Trophoblast cell (in vitro differentiated cells and primary cell): ENCODE measurements around the gene ADD1.

ENCODE experiments used
- DNase-seq, 2 donors: peaks; one replicate each; pipeline ENCODE4 v3.0.0-alpha.2; 2016
- H2AFZ ChIP-seq: 2 replicates; pipeline ENCODE4 v1.6.1; 2013; ENCODE audit warnings: low read length, moderate library complexity, mild to moderate bottlenecking; ENCODE audit not compliant: insufficient read depth, poor library complexity
- H2AK5ac ChIP-seq: 2 replicates; pipeline ENCODE4 v1.6.1; 2013; ENCODE audit warnings: mild to moderate bottlenecking, low read length
- H2BK120ac ChIP-seq: 2 replicates; pipeline ENCODE4 v1.6.1; 2013; ENCODE audit warnings: low read length, mild to moderate bottlenecking, moderate library complexity; ENCODE audit not compliant: insufficient read depth, poor library complexity
- H2BK12ac ChIP-seq: 2 replicates; pipeline ENCODE4 v1.6.1; 2013; ENCODE audit warnings: mild to moderate bottlenecking, low read length, moderate library complexity
- H2BK5ac ChIP-seq: 2 replicates; pipeline ENCODE4 v1.6.1; 2013; ENCODE audit warnings: low read length, low read depth, moderate library complexity, mild to moderate bottlenecking; ENCODE audit not compliant: poor library complexity
- H3K14ac ChIP-seq: 2 replicates; pipeline ENCODE4 v1.6.1; 2013; ENCODE audit warnings: mild to moderate bottlenecking, low read length
- H3K18ac ChIP-seq: 2 replicates; pipeline ENCODE4 v1.6.1; 2013; ENCODE audit warnings: mild to moderate bottlenecking, low read length
- H3K23ac ChIP-seq: 2 replicates; pipeline ENCODE4 v1.6.1; 2013; ENCODE audit warnings: low read length
- H3K27ac ChIP-seq: 2 replicates; pipeline ENCODE4 v1.5.1; 2013; ENCODE audit warnings: low read depth, mild to moderate bottlenecking, inconsistent platforms, low read length, moderate library complexity
- H3K27me3 ChIP-seq: 2 replicates; pipeline ENCODE4 v1.6.1; 2013; ENCODE audit warnings: inconsistent platforms, mild to moderate bottlenecking, low read length, moderate library complexity; ENCODE audit not compliant: insufficient read depth
- H3K36me3 ChIP-seq, 2 experiments: 1 replicate in 1 of 2; 2 replicates in 1 of 2; pipeline ENCODE4 v1.6.1; 2013; ENCODE audit warnings: low read length in 2 of 2, mild to moderate bottlenecking in 2 of 2, moderate library complexity in 1 of 2; ENCODE audit not compliant: insufficient read depth in 2 of 2, control insufficient read depth in 1 of 2
- H3K4ac ChIP-seq: 2 replicates; pipeline ENCODE4 v1.6.1; 2013; ENCODE audit warnings: low read depth, mild to moderate bottlenecking, low read length, moderate library complexity
- H3K4me1 ChIP-seq, 2 experiments: 1 replicate in 1 of 2; 2 replicates in 1 of 2; pipeline ENCODE4 v1.6.1; 2013; ENCODE audit warnings: low read length in 2 of 2, mild to moderate bottlenecking in 2 of 2, moderate library complexity in 1 of 2; ENCODE audit not compliant: insufficient read depth in 2 of 2, control insufficient read depth in 1 of 2
- H3K4me2 ChIP-seq: 2 replicates; pipeline ENCODE4 v1.6.1; 2013; ENCODE audit warnings: inconsistent platforms, mild to moderate bottlenecking, low read length, moderate library complexity
- H3K4me3 ChIP-seq: 2 replicates; pipeline ENCODE4 v1.5.1; 2013; ENCODE audit warnings: mild to moderate bottlenecking, low read depth, low read length, inconsistent platforms
- H3K79me1 ChIP-seq: one replicate; pipeline ENCODE4 v1.6.1; 2013; ENCODE audit warnings: low read length
- H3K79me2 ChIP-seq: 2 replicates; pipeline ENCODE4 v1.6.1; 2013; ENCODE audit warnings: low read length, mild to moderate bottlenecking; ENCODE audit not compliant: control insufficient read depth, insufficient read depth, poor library complexity
- H3K9ac ChIP-seq: 2 replicates; pipeline ENCODE4 v1.6.1; 2013; ENCODE audit warnings: mild to moderate bottlenecking, low read length
- H3K9me3 ChIP-seq: 2 replicates; pipeline ENCODE4 v1.6.1; 2013; ENCODE audit warnings: low read depth, mild to moderate bottlenecking, control low read depth, inconsistent platforms, low read length; ENCODE audit not compliant: insufficient read depth
- H4K12ac ChIP-seq: 2 replicates; pipeline ENCODE4 v1.6.1; 2013; ENCODE audit warnings: low read depth, mild to moderate bottlenecking, low read length, moderate library complexity
- H4K8ac ChIP-seq: 2 replicates; pipeline ENCODE4 v1.6.1; 2013; ENCODE audit warnings: low read depth, mild to moderate bottlenecking, low read length, moderate library complexity
- H4K91ac ChIP-seq: one replicate; pipeline ENCODE4 v1.6.1; 2013; ENCODE audit warnings: low read depth, mild to moderate bottlenecking, low read length, moderate library complexity
- WGBS: extraction: QIAGEN DNeasy Blood & Tissue Kit; methylation state at CpG from one replicate; pipeline ENCODE4 v1.1.7; 2013; ENCODE audit warnings: missing lambda C conversion rate; ENCODE audit not compliant: insufficient read length, insufficient coverage; ENCODE audit errors: extremely low coverage; 5-methylcytosine and 5-hydroxymethylcytosine counted together

The ADD1 gene

GRCh38 chr4:2963966-2964471 lies 120.4 kb downstream of the ADD1 start:
- H4K12ac ChIP-seq, result no peak overlapping the region
- peak overlapping the region; percentile 98 for H3K4me3 ChIP-seq
- H2AFZ ChIP-seq, result peak overlapping the region; percentile 93
- peaks cover 3 to 6% of the 10 kb centered on the region in 2 experiments for H3K4me1 ChIP-seq
- H3K23ac ChIP-seq, result no peak overlapping the region
- no CpG with 5 or more reads among the region's 38 CpGs for WGBS
- no peak overlapping the region for H2BK12ac ChIP-seq
- H4K8ac ChIP-seq, result peak overlapping the region; percentile 17
- H2AK5ac ChIP-seq, result no peak overlapping the region
- no peak overlapping the region for H2BK5ac ChIP-seq
- no peaks in the 10 kb centered on the region for H3K27me3 ChIP-seq
- H3K4me2 ChIP-seq, result peak overlapping the region; percentile 62
- DNase-seq, result peak in 1 of 2 donors; percentile 25
- H3K18ac ChIP-seq, result no peak overlapping the region
- peak overlapping the region; percentile 36 for H4K91ac ChIP-seq
- no peak overlapping the region for H2BK120ac ChIP-seq
- peaks cover 7% of the 10 kb centered on the region for H3K79me1 ChIP-seq
- H3K79me2 ChIP-seq, result peaks cover 5% of the 10 kb centered on the region
- H3K27ac ChIP-seq, result no peak overlapping the region
- H3K36me3 ChIP-seq, result no peaks in the 10 kb centered on the region
- H3K14ac ChIP-seq, result no peak overlapping the region
- no peaks in the 10 kb centered on the region for H3K9me3 ChIP-seq
- H3K4ac ChIP-seq, result no peak overlapping the region
- no peak overlapping the region for H3K9ac ChIP-seq

- H3K79me1 ChIP-seq, result peaks cover 7% of the 10 kb centered on the region
- no peak overlapping the region for H2BK12ac ChIP-seq
- peaks cover 3 to 6% of the 10 kb centered on the region in 2 experiments for H3K4me1 ChIP-seq
- H3K4ac ChIP-seq, result no peak overlapping the region
- no CpG with 5 or more reads among the region's 5 CpGs for WGBS
- H2AFZ ChIP-seq, result no peak overlapping the region
- peaks cover 5% of the 10 kb centered on the region for H3K79me2 ChIP-seq
- H3K9ac ChIP-seq, result no peak overlapping the region
- no peak overlapping the region for H3K14ac ChIP-seq
- no peak overlapping the region for H2AK5ac ChIP-seq
- H4K12ac ChIP-seq, result no peak overlapping the region
- H2BK120ac ChIP-seq, result no peak overlapping the region
- H2BK5ac ChIP-seq, result no peak overlapping the region
- H3K23ac ChIP-seq, result no peak overlapping the region
- H3K27me3 ChIP-seq, result no peaks in the 10 kb centered on the region
- no peak overlapping the region for H3K27ac ChIP-seq
- H3K18ac ChIP-seq, result no peak overlapping the region
- H3K4me2 ChIP-seq, result no peak overlapping the region
- H3K4me3 ChIP-seq, result no peak overlapping the region
- no peaks in the 10 kb centered on the region for H3K9me3 ChIP-seq
- H4K91ac ChIP-seq, result no peak overlapping the region
- no peak overlapping the region for H4K8ac ChIP-seq
- DNase-seq, result no peak
- no peaks in the 10 kb centered on the region for H3K36me3 ChIP-seq
Measured at GRCh38 chr4:2964706-2965258, 121.1 kb downstream of the ADD1 start.

- H2BK120ac ChIP-seq, result no peak overlapping the region
- H2BK5ac ChIP-seq, result no peak overlapping the region
- no CpG with 5 or more reads among the region's 16 CpGs for WGBS
- H4K91ac ChIP-seq, result no peak overlapping the region
- H2BK12ac ChIP-seq, result no peak overlapping the region
- peaks cover 7% of the 10 kb centered on the region for H3K79me1 ChIP-seq
- H3K9me3 ChIP-seq, result no peaks in the 10 kb centered on the region
- H3K36me3 ChIP-seq, result no peaks in the 10 kb centered on the region
- no peak overlapping the region for H4K12ac ChIP-seq
- H3K4ac ChIP-seq, result no peak overlapping the region
- H3K79me2 ChIP-seq, result peaks cover 5% of the 10 kb centered on the region
- H3K27me3 ChIP-seq, result no peaks in the 10 kb centered on the region
- no peak overlapping the region for H3K4me2 ChIP-seq
- H2AFZ ChIP-seq, result no peak overlapping the region
- no peak overlapping the region for H3K23ac ChIP-seq
- no peak overlapping the region for H3K4me3 ChIP-seq
- no peak overlapping the region for H3K18ac ChIP-seq
- H3K9ac ChIP-seq, result no peak overlapping the region
- H2AK5ac ChIP-seq, result no peak overlapping the region
- peaks cover 3 to 6% of the 10 kb centered on the region in 2 experiments for H3K4me1 ChIP-seq
- no peak overlapping the region for H4K8ac ChIP-seq
- no peak for DNase-seq
- H3K27ac ChIP-seq, result no peak overlapping the region
- no peak overlapping the region for H3K14ac ChIP-seq
Measured at GRCh38 chr4:2965262-2965661, 121.6 kb downstream of the ADD1 start.

DNA sequence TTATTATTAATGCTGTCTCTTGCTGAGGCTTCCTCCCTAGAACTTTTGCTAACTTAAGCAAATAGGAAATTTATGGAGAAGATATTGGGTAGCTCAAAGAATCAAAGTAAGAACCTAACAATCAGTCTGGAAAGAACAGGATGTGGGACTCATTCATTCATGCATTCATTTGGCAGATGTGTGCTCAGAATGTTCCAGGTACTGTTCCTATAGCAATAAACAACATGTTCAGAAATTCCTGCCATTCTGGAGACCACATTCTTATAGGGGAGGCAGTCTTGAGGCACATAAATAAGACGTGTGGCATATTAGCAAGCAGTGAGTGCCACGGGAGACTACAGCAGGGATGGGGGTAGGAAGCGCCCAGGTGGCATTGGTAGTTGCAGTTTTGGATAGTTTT lies 124.7 kb downstream of the ADD1 start:
- H3K9me3 ChIP-seq, result no peaks in the 10 kb centered on the region
- H3K4ac ChIP-seq, result no peak overlapping the region
- no peaks in the 10 kb centered on the region for H3K36me3 ChIP-seq
- H3K79me2 ChIP-seq, result no peaks in the 10 kb centered on the region
- no peak overlapping the region for H2BK120ac ChIP-seq
- H3K27me3 ChIP-seq, result no peaks in the 10 kb centered on the region
- no peak overlapping the region for H2BK5ac ChIP-seq
- peak in 1 of 2 donors; percentile 43 for DNase-seq
- H4K91ac ChIP-seq, result no peak overlapping the region
- no peak overlapping the region for H3K9ac ChIP-seq
- H3K27ac ChIP-seq, result no peak overlapping the region
- no peak overlapping the region for H2AFZ ChIP-seq
- H2BK12ac ChIP-seq, result no peak overlapping the region
- H3K14ac ChIP-seq, result no peak overlapping the region
- H3K4me3 ChIP-seq, result no peak overlapping the region
- WGBS, result no CpG with 5 or more reads among the region's 3 CpGs
- no peak overlapping the region for H4K12ac ChIP-seq
- peaks cover 3% of the 10 kb centered on the region for H3K79me1 ChIP-seq
- H3K4me1 ChIP-seq, result peaks cover 3% of the 10 kb centered on the region in 2 experiments
- no peak overlapping the region for H2AK5ac ChIP-seq
- H3K4me2 ChIP-seq, result no peak overlapping the region
- no peak overlapping the region for H3K18ac ChIP-seq
- no peak overlapping the region for H3K23ac ChIP-seq
- H4K8ac ChIP-seq, result no peak overlapping the region
